T-helper 22 cell (primary cell): ENCODE results near the gene PHPT1.
"Not testable (repeated sequence)": the region's sequence is repeated elsewhere in the genome, so short reads cannot be mapped to it uniquely, and the experiment has no call there.

ENCODE experiments used
- DNase-seq: peaks from one replicate; pipeline ENCODE4 v3.0.0-alpha.2; 2020; ENCODE audit warnings: low read depth

PHPT1 gene

GRCh38 chr9:136837146-136837855, 11.9 kb upstream of the PHPT1 start:
- no peak for DNase-seq

GRCh38 chr9:136837856-136838277, 11.3 kb upstream of the PHPT1 start:
- not testable (repeated sequence) for DNase-seq

GRCh38 chr9:136838314-136839228, 10.6 kb upstream of the PHPT1 start:
- DNase-seq, result no peak

GRCh38 chr9:136839229-136840139, 9.7 kb upstream of the PHPT1 start:
- no peak for DNase-seq

- no peak for DNase-seq
Measured at GRCh38 chr9:136840140-136840876, 8.9 kb upstream of the PHPT1 start.

- no peak for DNase-seq
Measured at GRCh38 chr9:136840877-136841645, 8.1 kb upstream of the PHPT1 start.

- not testable (repeated sequence) for DNase-seq
Measured at GRCh38 chr9:136841646-136842379, 7.4 kb upstream of the PHPT1 start.

GRCh38 chr9:136842380-136842948, 6.7 kb upstream of the PHPT1 start, which contains the start of gene AJM1:
Gene AJM1, plus strand, starts transcription at chr9:136842478. Its CDS starts 1,937 bp downstream, at chr9:136844415.
- peak; percentile 62 for DNase-seq

- DNase-seq, result not testable (repeated sequence)
Measured at GRCh38 chr9:136843159-136843800, 5.9 kb upstream of the PHPT1 start.

- DNase-seq, result not testable (repeated sequence)
Measured at GRCh38 chr9:136843801-136844740, 5.1 kb upstream of the PHPT1 start.

- DNase-seq, result no peak
Measured at GRCh38 chr9:136844761-136845464, 4.3 kb upstream of the PHPT1 start.

- no peak for DNase-seq
Measured at GRCh38 chr9:136845465-136846260, 3.5 kb upstream of the PHPT1 start.

GRCh38 chr9:136846376-136847087, 2.7 kb upstream of the PHPT1 start:
- DNase-seq, result no peak

GRCh38 chr9:136847088-136847825, 2.0 kb upstream of the PHPT1 start:
- DNase-seq, result no peak
